Liver (tissue), 9 donors: ENCODE measurements around the gene TACC2. TPM values are rescaled to one million over a fixed set of nuclear protein-coding genes. Genes with fewer than 3 reads are reported as not detected.

Experiments used
- DNase-seq: peaks from one replicate; pipeline ENCODE4 v3.0.0-alpha.2; 2017; ENCODE audit warnings: low spot score
- H3K27ac ChIP-seq, 2 donors: one replicate each; pipeline ENCODE4 v1.7.0; 2013; ENCODE audit warnings: inconsistent platforms in 2 of 2, low read length in 2 of 2, control low read depth in 1 of 2, low read depth in 1 of 2, mild to moderate bottlenecking in 1 of 2
- H3K27me3 ChIP-seq, 4 donors: one replicate each; pipeline versions ENCODE4 v1.6.1 to v1.7.0; 2013; ENCODE audit warnings: low read length in 3 of 4, inconsistent platforms in 1 of 4, mild to moderate bottlenecking in 1 of 4, moderate library complexity in 1 of 4; ENCODE audit not compliant: control insufficient read depth in 4 of 4, insufficient read depth in 4 of 4
- H3K36me3 ChIP-seq, 4 donors: one replicate each; pipeline versions ENCODE4 v1.6.1 to v1.7.0; 2013; ENCODE audit warnings: low read length in 3 of 4, mild to moderate bottlenecking in 3 of 4, low read depth in 1 of 4, moderate library complexity in 1 of 4; ENCODE audit not compliant: control insufficient read depth in 4 of 4, insufficient read depth in 3 of 4
- H3K4me1 ChIP-seq, 4 donors: one replicate each; pipeline versions ENCODE4 v1.6.1 to v1.7.0; 2013; ENCODE audit warnings: low read length in 3 of 4, mild to moderate bottlenecking in 3 of 4, moderate library complexity in 1 of 4; ENCODE audit not compliant: control insufficient read depth in 4 of 4, insufficient read depth in 4 of 4
- H3K4me3 ChIP-seq, 3 donors: one replicate each; pipeline versions ENCODE4 v1.6.1 to v1.7.0; 2013; ENCODE audit warnings: low read length in 3 of 3, control low read depth in 1 of 3, low read depth in 1 of 3, mild to moderate bottlenecking in 1 of 3
- H3K9ac ChIP-seq, 2 donors: one replicate each; pipeline ENCODE4 v1.7.0; 2013; ENCODE audit warnings: low read length in 2 of 2, mild to moderate bottlenecking in 2 of 2, moderate library complexity in 2 of 2, control low read depth in 1 of 2, low read depth in 1 of 2
- H3K9me3 ChIP-seq, 4 donors: one replicate each; pipeline versions ENCODE4 v1.6.1 to v1.7.0; 2013; ENCODE audit warnings: low read length in 3 of 4; ENCODE audit not compliant: control insufficient read depth in 4 of 4
- EGR1 ChIP-seq, 2 donors: IDR thresholded peaks; 2 replicates each; pipeline ENCODE4 v1.6.1; 2016 to 2018; ENCODE audit warnings: antibody characterized with exemption in 2 of 2, low read depth in 2 of 2
- FOXA2 ChIP-seq: IDR thresholded peaks from 2 replicates; pipeline ENCODE4 v1.6.1; 2016; ENCODE audit warnings: antibody characterized with exemption
- GABPA ChIP-seq, 2 donors: IDR thresholded peaks in 1 of 2; conservative IDR thresholded peaks in 1 of 2; 2 replicates each; pipeline ENCODE4 v1.6.1; 2016; ENCODE audit warnings: antibody characterized with exemption in 2 of 2, mild to moderate bottlenecking in 1 of 2, moderate library complexity in 1 of 2
- RAD21 ChIP-seq, 2 donors: IDR thresholded peaks; 2 replicates each; pipeline ENCODE4 v1.6.1; 2016; ENCODE audit warnings: antibody characterized with exemption in 2 of 2, mild to moderate bottlenecking in 2 of 2
- RXRA ChIP-seq, 2 donors: IDR thresholded peaks; 2 replicates each; pipeline ENCODE4 v1.6.1; 2017 to 2018; ENCODE audit warnings: antibody characterized with exemption in 2 of 2, mild to moderate bottlenecking in 1 of 2
- SP1 ChIP-seq: IDR thresholded peaks from 2 replicates; pipeline ENCODE4 v1.6.1; 2018; ENCODE audit warnings: antibody characterized with exemption, mild to moderate bottlenecking
- YY1 ChIP-seq: IDR thresholded peaks from 2 replicates; pipeline ENCODE4 v1.6.1; 2016; ENCODE audit warnings: antibody characterized with exemption, mild to moderate bottlenecking
- WGBS: extraction: QIAGEN DNeasy Blood & Tissue Kit; methylation state at CpG from one replicate; pipeline ENCODE4 v1.1.7; 2013; 5-methylcytosine and 5-hydroxymethylcytosine counted together
- polyA plus RNA-seq, 2 donors: library from polyadenylated mRNA; stranded (reverse) in 1 of 2; unstranded in 1 of 2; fragments of 200-250 nt in 1 of 2; fragments of >200 nt in 1 of 2; fragmentation: Nextera tagmentation in 1 of 2; extraction: Ambion mirVana in 1 of 2; gene quantifications; one replicate each; pipeline versions ENCODE4 v1.2.1 to v1.2.3, GENCODE V29; 2013 to 2015
- total RNA-seq, 2 donors: library from RNA; depleted of rRNA; stranded (reverse); fragments of >200 nt; gene quantifications; one replicate each; pipeline ENCODE4 v1.2.3, GENCODE V29; 2014
- TF ChIP-seq, protein P1 (sequence below): fragments of 150-350 bp; IDR thresholded peaks from 2 replicates; pipeline ENCODE4 v1.5.1; 2017; ENCODE audit warnings: improper control_type of control experiment, low read depth, low read length; ENCODE audit not compliant: missing input control
- TF ChIP-seq, protein P2 (sequence below): IDR thresholded peaks from 2 replicates; pipeline ENCODE4 v1.6.1; 2016; ENCODE audit warnings: antibody characterized with exemption, mild to moderate bottlenecking
- TF ChIP-seq, protein P3 (sequence below): IDR thresholded peaks from 2 replicates; pipeline ENCODE4 v1.6.1; 2016; ENCODE audit warnings: antibody characterized with exemption
- TF ChIP-seq, protein P4 (sequence below): IDR thresholded peaks from 2 replicates; pipeline ENCODE4 v1.6.1; 2016; ENCODE audit warnings: antibody characterized with exemption
- donor health status: healthy.
- donor health status: healthy.
- donor health status: healthy.
- donor health status: healthy.
- donor health status: healthy.

Gene TACC2
- total and polyA plus RNA-seq, 4 donors, result 1.5 to 9.1 (median 7.8) TPM

DNA sequence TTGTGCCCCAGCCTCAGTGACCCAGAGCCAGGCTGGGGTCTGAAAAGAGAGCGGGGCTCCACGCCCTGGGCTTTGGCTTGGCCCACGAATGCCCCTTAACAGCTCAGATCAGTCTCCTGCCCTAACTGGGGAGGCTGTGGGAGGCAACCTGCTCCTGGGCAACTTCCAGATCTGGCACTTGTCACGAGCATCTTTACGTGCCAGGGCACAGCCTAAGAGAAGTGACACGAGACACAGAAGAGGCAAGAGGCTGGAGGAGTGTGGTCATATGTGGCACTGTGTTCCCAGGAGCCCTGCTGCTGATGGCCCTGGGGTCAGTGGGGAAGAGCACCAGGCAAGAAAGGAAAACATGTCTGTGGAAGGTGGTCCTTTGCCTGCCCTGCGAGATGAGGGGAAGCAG lies 184.4 kb downstream of the TACC2 start:
- H3K4me3 ChIP-seq, result no peak overlapping the region
- 94% methylated on average over 7 of the region's 7 CpGs for WGBS

DNA sequence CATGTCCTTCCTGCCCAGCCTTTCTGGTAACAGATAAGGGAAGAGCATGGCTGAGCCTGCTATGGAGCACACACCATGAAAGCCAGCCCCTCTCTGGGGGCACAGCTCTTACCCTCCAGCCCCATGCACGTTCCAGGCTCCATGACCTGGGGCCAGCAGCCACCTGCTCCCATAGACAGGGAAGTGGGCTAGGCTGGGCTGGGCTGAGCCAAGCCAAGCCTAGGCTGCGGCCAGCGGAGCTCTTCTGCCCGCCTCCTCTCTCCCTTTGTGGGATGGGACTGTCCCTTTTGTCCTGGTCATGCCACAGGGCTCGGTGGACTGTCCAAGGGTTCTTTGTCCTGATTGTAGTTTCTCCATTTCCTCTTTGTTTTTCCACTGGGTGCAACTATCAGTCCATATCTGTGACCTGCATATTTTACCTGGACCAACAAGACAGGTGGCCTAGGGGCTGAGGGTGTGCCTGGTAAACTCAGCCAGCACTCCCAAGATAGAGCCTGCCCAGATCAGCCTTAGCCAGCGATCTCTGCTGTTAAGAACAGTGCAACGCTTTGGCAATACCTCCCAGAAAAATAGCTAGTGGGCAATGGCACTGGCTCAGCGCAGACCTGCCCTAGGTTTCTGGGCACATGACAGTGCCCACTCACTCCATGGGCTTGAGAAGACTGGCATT lies 184.9 kb downstream of the TACC2 start:
- whole genome bisulfite sequencing, result 93% methylated on average over 8 of the region's 8 CpGs
- H3K9me3 ChIP-seq, result no peaks in the 10 kb centered on the region
- no peak for DNase-seq
- no peak overlapping the region for H3K9ac ChIP-seq
- H3K4me1 ChIP-seq, result peaks cover 0 to 8% (median 7%) of the 10 kb centered on the region in 4 donors
- TF ChIP-seq YY1 (no peak), RAD21 (IDR thresholded peaks at IDR 0.05) (no peak)
- TF ChIP-seq, protein P1, sequence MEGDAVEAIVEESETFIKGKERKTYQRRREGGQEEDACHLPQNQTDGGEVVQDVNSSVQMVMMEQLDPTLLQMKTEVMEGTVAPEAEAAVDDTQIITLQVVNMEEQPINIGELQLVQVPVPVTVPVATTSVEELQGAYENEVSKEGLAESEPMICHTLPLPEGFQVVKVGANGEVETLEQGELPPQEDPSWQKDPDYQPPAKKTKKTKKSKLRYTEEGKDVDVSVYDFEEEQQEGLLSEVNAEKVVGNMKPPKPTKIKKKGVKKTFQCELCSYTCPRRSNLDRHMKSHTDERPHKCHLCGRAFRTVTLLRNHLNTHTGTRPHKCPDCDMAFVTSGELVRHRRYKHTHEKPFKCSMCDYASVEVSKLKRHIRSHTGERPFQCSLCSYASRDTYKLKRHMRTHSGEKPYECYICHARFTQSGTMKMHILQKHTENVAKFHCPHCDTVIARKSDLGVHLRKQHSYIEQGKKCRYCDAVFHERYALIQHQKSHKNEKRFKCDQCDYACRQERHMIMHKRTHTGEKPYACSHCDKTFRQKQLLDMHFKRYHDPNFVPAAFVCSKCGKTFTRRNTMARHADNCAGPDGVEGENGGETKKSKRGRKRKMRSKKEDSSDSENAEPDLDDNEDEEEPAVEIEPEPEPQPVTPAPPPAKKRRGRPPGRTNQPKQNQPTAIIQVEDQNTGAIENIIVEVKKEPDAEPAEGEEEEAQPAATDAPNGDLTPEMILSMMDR, result no peak
- no peaks in the 10 kb centered on the region for H3K36me3 ChIP-seq
- no peak overlapping the region for H3K27ac ChIP-seq
- H3K27me3 ChIP-seq, result no peaks in the 10 kb centered on the region
- no peak overlapping the region for H3K4me3 ChIP-seq

More for the DNA sequence above, 184.4 kb downstream of the TACC2 start:
- Histone ChIP-seq H3K9ac (no peak overlapping the region), H3K27ac (no peak overlapping the region), H3K27me3 (no peaks in the 10 kb centered on the region), H3K36me3 (no peaks in the 10 kb centered on the region), H3K9me3 (no peaks in the 10 kb centered on the region), H3K4me1 (peaks cover 0 to 8% (median 7%) of the 10 kb centered on the region in 4 donors)
- no peak for DNase-seq
- TF ChIP-seq, protein P2, sequence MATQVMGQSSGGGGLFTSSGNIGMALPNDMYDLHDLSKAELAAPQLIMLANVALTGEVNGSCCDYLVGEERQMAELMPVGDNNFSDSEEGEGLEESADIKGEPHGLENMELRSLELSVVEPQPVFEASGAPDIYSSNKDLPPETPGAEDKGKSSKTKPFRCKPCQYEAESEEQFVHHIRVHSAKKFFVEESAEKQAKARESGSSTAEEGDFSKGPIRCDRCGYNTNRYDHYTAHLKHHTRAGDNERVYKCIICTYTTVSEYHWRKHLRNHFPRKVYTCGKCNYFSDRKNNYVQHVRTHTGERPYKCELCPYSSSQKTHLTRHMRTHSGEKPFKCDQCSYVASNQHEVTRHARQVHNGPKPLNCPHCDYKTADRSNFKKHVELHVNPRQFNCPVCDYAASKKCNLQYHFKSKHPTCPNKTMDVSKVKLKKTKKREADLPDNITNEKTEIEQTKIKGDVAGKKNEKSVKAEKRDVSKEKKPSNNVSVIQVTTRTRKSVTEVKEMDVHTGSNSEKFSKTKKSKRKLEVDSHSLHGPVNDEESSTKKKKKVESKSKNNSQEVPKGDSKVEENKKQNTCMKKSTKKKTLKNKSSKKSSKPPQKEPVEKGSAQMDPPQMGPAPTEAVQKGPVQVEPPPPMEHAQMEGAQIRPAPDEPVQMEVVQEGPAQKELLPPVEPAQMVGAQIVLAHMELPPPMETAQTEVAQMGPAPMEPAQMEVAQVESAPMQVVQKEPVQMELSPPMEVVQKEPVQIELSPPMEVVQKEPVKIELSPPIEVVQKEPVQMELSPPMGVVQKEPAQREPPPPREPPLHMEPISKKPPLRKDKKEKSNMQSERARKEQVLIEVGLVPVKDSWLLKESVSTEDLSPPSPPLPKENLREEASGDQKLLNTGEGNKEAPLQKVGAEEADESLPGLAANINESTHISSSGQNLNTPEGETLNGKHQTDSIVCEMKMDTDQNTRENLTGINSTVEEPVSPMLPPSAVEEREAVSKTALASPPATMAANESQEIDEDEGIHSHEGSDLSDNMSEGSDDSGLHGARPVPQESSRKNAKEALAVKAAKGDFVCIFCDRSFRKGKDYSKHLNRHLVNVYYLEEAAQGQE, result no peak
- TF ChIP-seq YY1, result no peak
- TF ChIP-seq SP1, result no peak
- TF ChIP-seq RXRA (IDR thresholded peaks at IDR 0.05), result no peak
- TF ChIP-seq FOXA2, result no peak
- no peak for TF ChIP-seq EGR1 (IDR thresholded peaks at IDR 0.05; ENCODE audit: low read depth in 2 of 2)
- TF ChIP-seq, protein P3, sequence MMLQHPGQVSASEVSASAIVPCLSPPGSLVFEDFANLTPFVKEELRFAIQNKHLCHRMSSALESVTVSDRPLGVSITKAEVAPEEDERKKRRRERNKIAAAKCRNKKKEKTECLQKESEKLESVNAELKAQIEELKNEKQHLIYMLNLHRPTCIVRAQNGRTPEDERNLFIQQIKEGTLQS, result no peak
- TF ChIP-seq, protein P4, sequence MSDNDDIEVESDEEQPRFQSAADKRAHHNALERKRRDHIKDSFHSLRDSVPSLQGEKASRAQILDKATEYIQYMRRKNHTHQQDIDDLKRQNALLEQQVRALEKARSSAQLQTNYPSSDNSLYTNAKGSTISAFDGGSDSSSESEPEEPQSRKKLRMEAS, result no peak
- no peak for TF ChIP-seq GABPA (IDR thresholded peaks at IDR 0.05 in 1 of 2, conservative IDR thresholded peaks at IDR 0.05 in 1 of 2)
